ENCODE measurements around the gene SLC9A5.

SLC9A5 gene

DNA sequence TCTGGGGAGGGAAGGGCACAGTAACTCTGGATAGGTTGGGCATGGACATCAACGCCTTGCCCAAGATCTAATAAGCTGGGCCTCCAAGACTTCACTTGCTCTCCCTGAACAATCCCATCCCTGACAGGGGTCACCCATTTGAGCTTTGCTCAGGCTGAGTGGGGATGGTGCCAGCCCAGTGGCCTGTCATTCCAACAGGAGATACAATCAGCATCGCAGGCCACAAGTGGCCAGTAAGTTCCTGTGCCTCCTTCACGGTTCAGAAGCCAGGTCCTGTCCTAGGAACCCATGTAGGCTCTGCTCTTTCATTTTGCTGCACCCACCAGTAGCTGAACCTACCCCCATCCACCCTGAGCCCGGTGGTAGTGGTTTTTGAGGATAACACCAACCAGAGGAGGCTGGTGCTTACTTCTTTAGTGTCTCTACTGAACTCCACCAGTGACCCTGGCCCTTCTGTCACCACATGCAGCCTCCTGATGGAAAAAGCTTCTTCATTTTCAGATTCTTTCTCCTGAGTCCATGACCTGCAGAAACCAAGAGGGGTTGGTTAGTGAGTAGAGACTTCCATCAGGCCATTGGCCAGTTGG, 45.5 kb downstream of the SLC9A5 start:
- Histone ChIP-seq H2AFZ (ENCODE audit: low read depth, low read length) (no peak overlapping the region), H3K27me3 (ENCODE audit: low read depth, low read length) (no peaks in the 10 kb centered on the region), H3K9me3 (ENCODE audit: insufficient read depth, low read length) (no peaks in the 10 kb centered on the region), H3K4me1 (ENCODE audit: low read length) (no peaks in the 10 kb centered on the region), H3K4me3 (ENCODE audit: low read length) (no peak overlapping the region), H3K79me2 (ENCODE audit: low read length) (no peaks in the 10 kb centered on the region), H4K20me1 (ENCODE audit: insufficient read depth, low read length) (no peaks in the 10 kb centered on the region), H3K9ac (ENCODE audit: low read length) (no peak overlapping the region), H3K4me2 (ENCODE audit: low read length) (no peak overlapping the region), H3K36me3 (replicated peaks; ENCODE audit: low read depth, low read length) (no peaks in the 10 kb centered on the region), H3K27ac (ENCODE audit: low read length) (no peak overlapping the region)
- no peak for TF ChIP-seq EZH2phosphoT487 (IDR thresholded peaks at IDR 0.05; ENCODE audit: low read depth)

DNA sequence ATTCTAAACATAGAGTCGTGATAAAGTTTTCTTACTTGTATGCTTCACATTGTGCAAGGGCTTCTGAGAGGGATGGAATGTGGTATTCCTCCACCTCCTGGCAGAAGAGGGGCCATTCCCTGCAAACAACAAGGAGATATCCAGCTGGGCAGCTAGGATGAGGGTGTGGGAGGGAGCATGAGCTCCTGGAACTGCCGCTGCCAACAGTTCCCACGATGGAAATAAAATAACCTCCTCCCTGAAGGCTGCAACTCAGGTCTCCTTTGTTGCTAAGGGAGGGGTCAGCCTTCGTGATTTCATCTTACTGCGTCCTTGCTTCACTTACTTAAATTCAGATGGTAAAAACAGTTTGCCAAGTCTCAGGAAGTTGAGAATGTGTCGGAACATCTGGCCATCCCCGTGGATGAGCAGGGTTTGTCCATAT, 46.2 kb downstream of the SLC9A5 start:
- Histone ChIP-seq H3K36me3 (replicated peaks; ENCODE audit: low read depth, low read length) (no peaks in the 10 kb centered on the region), H3K4me3 (ENCODE audit: low read length) (no peak overlapping the region)

DNA sequence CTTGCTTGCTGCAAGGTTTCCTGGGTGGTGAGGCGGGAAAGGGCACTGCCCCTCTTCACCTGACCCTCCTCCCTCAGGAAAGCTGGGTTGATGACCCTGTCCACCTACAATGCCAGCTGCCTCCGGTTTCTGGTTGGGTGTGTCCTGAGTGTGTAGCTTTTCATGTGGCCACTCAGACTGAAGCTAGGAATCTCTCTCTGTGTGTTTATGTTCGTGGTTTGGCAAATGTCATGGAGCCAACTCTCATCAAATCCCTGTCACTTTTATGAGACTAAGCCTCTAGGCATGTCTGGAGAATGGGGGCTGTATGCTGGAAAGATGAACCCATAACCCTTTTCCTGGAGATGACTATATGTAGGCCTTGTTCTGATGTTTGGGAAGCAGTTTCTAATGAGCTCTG, 47.6 kb downstream of the SLC9A5 start:
- no peaks in the 10 kb centered on the region for H3K9me3 ChIP-seq (ENCODE audit: insufficient read depth, low read length)
- no peak overlapping the region for H3K4me2 ChIP-seq (ENCODE audit: low read length)
- H4K20me1 ChIP-seq (ENCODE audit: insufficient read depth, low read length), result no peaks in the 10 kb centered on the region
- no peaks in the 10 kb centered on the region for H3K36me3 ChIP-seq (replicated peaks; ENCODE audit: low read depth, low read length)
- H3K27me3 ChIP-seq (ENCODE audit: low read depth, low read length), result no peaks in the 10 kb centered on the region
- H3K27ac ChIP-seq (ENCODE audit: low read length), result no peak overlapping the region
- H3K79me2 ChIP-seq (ENCODE audit: low read length), result no peaks in the 10 kb centered on the region
- no peaks in the 10 kb centered on the region for H3K4me1 ChIP-seq (ENCODE audit: low read length)
- H3K4me3 ChIP-seq (ENCODE audit: low read length), result no peak overlapping the region
- no peak overlapping the region for H2AFZ ChIP-seq (ENCODE audit: low read depth, low read length)
- no peak for TF ChIP-seq EZH2phosphoT487 (IDR thresholded peaks at IDR 0.05; ENCODE audit: low read depth)
- TF ChIP-seq, protein P1, sequence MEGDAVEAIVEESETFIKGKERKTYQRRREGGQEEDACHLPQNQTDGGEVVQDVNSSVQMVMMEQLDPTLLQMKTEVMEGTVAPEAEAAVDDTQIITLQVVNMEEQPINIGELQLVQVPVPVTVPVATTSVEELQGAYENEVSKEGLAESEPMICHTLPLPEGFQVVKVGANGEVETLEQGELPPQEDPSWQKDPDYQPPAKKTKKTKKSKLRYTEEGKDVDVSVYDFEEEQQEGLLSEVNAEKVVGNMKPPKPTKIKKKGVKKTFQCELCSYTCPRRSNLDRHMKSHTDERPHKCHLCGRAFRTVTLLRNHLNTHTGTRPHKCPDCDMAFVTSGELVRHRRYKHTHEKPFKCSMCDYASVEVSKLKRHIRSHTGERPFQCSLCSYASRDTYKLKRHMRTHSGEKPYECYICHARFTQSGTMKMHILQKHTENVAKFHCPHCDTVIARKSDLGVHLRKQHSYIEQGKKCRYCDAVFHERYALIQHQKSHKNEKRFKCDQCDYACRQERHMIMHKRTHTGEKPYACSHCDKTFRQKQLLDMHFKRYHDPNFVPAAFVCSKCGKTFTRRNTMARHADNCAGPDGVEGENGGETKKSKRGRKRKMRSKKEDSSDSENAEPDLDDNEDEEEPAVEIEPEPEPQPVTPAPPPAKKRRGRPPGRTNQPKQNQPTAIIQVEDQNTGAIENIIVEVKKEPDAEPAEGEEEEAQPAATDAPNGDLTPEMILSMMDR (IDR thresholded peaks at IDR 0.05; ENCODE audit: low read depth, low read length), result no peak
- no peak overlapping the region for H3K9ac ChIP-seq (ENCODE audit: low read length)

More for the DNA sequence above, 46.2 kb downstream of the SLC9A5 start:
- no peaks in the 10 kb centered on the region for H3K4me1 ChIP-seq (ENCODE audit: low read length)
- no peaks in the 10 kb centered on the region for H4K20me1 ChIP-seq (ENCODE audit: insufficient read depth, low read length)
- no peaks in the 10 kb centered on the region for H3K79me2 ChIP-seq (ENCODE audit: low read length)
- H3K9ac ChIP-seq (ENCODE audit: low read length), result no peak overlapping the region
- no peak for TF ChIP-seq EZH2phosphoT487 (IDR thresholded peaks at IDR 0.05; ENCODE audit: low read depth)
- TF ChIP-seq, protein P1 (IDR thresholded peaks at IDR 0.05; ENCODE audit: low read depth, low read length), result no peak
- H3K9me3 ChIP-seq (ENCODE audit: insufficient read depth, low read length), result no peaks in the 10 kb centered on the region
- H3K27ac ChIP-seq (ENCODE audit: low read length), result no peak overlapping the region
- no peak overlapping the region for H3K4me2 ChIP-seq (ENCODE audit: low read length)
- no peak overlapping the region for H2AFZ ChIP-seq (ENCODE audit: low read depth, low read length)
- no peaks in the 10 kb centered on the region for H3K27me3 ChIP-seq (ENCODE audit: low read depth, low read length)

DNA sequence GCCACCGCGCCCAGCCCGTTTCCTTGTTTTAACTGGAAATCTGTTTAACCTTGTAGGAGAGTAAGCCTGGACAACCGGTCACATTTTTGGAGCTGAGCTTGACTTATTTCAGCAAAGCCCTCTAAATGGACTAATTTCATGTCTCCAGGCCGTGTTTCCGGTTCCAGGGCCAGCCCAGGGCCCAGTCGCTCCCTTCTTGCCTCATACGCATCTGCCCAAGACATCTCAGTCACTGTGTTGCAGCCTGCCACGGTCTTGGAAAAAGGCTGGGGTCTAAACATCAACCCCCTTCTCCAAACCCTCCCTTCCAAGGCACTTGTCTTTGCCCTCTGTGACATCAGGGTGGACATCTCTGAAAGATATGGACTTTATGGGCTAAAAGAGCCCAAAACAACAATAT, 49.5 kb downstream of the SLC9A5 start:
- Histone ChIP-seq H4K20me1 (ENCODE audit: insufficient read depth, low read length) (no peaks in the 10 kb centered on the region), H3K4me2 (ENCODE audit: low read length) (no peak overlapping the region), H3K9me3 (ENCODE audit: insufficient read depth, low read length) (no peaks in the 10 kb centered on the region), H3K4me1 (ENCODE audit: low read length) (no peaks in the 10 kb centered on the region), H3K36me3 (replicated peaks; ENCODE audit: low read depth, low read length) (no peaks in the 10 kb centered on the region), H3K27me3 (ENCODE audit: low read depth, low read length) (no peaks in the 10 kb centered on the region), H3K27ac (ENCODE audit: low read length) (no peak overlapping the region), H3K9ac (ENCODE audit: low read length) (no peak overlapping the region), H3K79me2 (ENCODE audit: low read length) (no peaks in the 10 kb centered on the region), H2AFZ (ENCODE audit: low read depth, low read length) (no peak overlapping the region), H3K4me3 (ENCODE audit: low read length) (no peak overlapping the region)
- TF ChIP-seq, protein P1 (IDR thresholded peaks at IDR 0.05; ENCODE audit: low read depth, low read length), result no peak
- no peak for TF ChIP-seq EZH2phosphoT487 (IDR thresholded peaks at IDR 0.05; ENCODE audit: low read depth)
